ENCODE results near the gene EDDM3A.
"Not testable (repeated sequence)": the region's sequence is repeated elsewhere in the genome, so short reads cannot be mapped to it uniquely, and the experiment has no call there.

DNA sequence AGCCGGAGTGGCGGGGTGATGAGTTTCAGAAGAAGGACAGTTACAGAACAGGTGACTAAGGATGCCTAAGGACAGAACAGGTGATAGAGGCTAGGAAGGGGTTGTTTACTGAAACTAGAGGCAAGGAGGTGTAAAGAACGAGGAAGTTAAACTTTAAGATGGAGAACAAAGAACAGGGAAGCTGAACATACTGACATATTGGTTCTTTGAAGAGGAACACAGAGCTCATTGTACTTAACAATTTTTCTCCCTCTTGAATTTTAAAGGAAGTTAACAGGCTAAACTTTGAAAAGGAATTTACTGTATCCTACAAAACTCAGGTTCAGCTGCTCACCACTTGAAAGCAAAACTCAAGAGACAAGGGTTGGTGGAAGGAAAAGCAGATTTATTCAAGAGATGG, 19.6 kb upstream of the EDDM3A start:
- TF ChIP-seq CTCF, POLR2A (IDR thresholded peaks at IDR 0.05): not testable (repeated sequence)
